ENCODE measurements around the gene MRPL49. TPM values are rescaled to one million over a fixed set of nuclear protein-coding genes. Genes with fewer than 3 reads are reported as not detected.

The MRPL49 gene
- total RNA-seq, 1 experiment from 2014 or later: 76.9 TPM

DNA sequence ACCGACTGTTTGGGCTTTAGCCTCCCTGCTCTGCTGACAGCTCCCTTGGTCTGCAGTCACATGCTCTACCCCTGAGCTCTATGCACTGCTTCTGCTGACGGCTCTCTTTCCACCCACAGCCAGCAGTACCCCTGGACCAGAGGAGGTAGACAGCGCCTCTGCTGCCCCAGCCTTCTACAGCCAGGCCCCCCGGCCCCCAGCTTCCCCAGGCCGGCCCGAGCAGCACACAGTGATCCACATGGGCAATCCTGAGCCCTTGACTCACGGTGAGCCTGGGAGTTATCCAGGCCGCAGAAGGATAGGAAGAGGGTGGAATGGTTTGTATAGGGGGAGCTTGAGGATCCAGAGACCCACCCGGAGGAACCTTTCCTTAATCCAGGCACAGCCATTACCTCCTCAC lies 35.3 kb upstream of the MRPL49 start:
- peaks cover 16% of the 10 kb centered on the region for H3K4me1 Mint-ChIP-seq (ENCODE audit: insufficient read depth, unreplicated experiment)
- TF ChIP-seq, protein P1, sequence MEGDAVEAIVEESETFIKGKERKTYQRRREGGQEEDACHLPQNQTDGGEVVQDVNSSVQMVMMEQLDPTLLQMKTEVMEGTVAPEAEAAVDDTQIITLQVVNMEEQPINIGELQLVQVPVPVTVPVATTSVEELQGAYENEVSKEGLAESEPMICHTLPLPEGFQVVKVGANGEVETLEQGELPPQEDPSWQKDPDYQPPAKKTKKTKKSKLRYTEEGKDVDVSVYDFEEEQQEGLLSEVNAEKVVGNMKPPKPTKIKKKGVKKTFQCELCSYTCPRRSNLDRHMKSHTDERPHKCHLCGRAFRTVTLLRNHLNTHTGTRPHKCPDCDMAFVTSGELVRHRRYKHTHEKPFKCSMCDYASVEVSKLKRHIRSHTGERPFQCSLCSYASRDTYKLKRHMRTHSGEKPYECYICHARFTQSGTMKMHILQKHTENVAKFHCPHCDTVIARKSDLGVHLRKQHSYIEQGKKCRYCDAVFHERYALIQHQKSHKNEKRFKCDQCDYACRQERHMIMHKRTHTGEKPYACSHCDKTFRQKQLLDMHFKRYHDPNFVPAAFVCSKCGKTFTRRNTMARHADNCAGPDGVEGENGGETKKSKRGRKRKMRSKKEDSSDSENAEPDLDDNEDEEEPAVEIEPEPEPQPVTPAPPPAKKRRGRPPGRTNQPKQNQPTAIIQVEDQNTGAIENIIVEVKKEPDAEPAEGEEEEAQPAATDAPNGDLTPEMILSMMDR (IDR thresholded peaks at IDR 0.05; ENCODE audit: unreplicated experiment): no peak
- H3K36me3 Mint-ChIP-seq (ENCODE audit: insufficient read depth, unreplicated experiment): peaks cover 36% of the 10 kb centered on the region
- no peak for DNase-seq (ENCODE audit: unreplicated experiment)
- ChIA-PET CTCF (interaction anchor here (0.6 to 2.1 kb wide), 2 partner anchors 8 to 24 kb away, joined by 3 to 8 read pairs; no protein-coding TSS in a partner anchor), POLR2A (interaction anchor here (2.4 kb wide), 1 partner anchor 9 kb away, joined by 28 read pairs; the partner anchor contains the start of gene VPS51)
- H3K9me3 Mint-ChIP-seq (ENCODE audit: unreplicated experiment): no peaks in the 10 kb centered on the region
- no peak overlapping the region for H3K27ac Mint-ChIP-seq (ENCODE audit: low read depth, unreplicated experiment)
- H3K27me3 Mint-ChIP-seq (ENCODE audit: insufficient read depth, unreplicated experiment): no peaks in the 10 kb centered on the region
- peak overlapping the region; percentile 21 for H3K4me3 Mint-ChIP-seq (ENCODE audit: unreplicated experiment)
- BruUV-seq (replicated peaks): no TSS peak
- intact Hi-C loops (cut with micrococcal nuclease): no loop called here

DNA sequence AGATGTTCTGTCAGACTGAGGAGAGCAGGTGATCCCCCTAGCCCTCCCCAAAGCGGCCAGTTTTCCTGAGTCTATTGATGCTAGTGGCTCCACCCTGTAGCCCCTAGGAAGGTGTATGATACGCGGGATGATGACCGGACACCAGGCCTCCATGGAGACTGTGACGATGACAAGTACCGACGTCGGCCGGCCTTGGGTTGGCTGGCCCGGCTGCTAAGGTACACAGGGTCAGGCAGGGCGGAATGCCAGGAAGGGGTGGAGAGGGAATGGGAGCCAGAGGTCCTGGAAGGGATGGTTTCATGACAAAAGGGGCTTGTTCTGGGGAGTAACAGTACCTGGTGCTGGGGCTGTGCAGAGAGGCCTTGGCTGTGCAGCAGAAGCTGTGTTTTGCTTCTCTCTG lies 34.9 kb upstream of the MRPL49 start:
- DNase-seq (ENCODE audit: unreplicated experiment): no peak
- ChIA-PET POLR2A (no interaction called here), CTCF (no interaction called here)
- Mint-ChIP-seq H3K4me1 (ENCODE audit: insufficient read depth, unreplicated experiment) (peaks cover 16% of the 10 kb centered on the region), H3K27me3 (ENCODE audit: insufficient read depth, unreplicated experiment) (no peaks in the 10 kb centered on the region), H3K9me3 (ENCODE audit: unreplicated experiment) (no peaks in the 10 kb centered on the region), H3K36me3 (ENCODE audit: insufficient read depth, unreplicated experiment) (peaks cover 36% of the 10 kb centered on the region), H3K27ac (ENCODE audit: low read depth, unreplicated experiment) (no peak overlapping the region), H3K4me3 (ENCODE audit: unreplicated experiment) (no peak overlapping the region)
- no TSS peak for BruUV-seq (replicated peaks)
- intact Hi-C loops (cut with micrococcal nuclease): no loop called here
- TF ChIP-seq, protein P1 (IDR thresholded peaks at IDR 0.05; ENCODE audit: unreplicated experiment): no peak

DNA sequence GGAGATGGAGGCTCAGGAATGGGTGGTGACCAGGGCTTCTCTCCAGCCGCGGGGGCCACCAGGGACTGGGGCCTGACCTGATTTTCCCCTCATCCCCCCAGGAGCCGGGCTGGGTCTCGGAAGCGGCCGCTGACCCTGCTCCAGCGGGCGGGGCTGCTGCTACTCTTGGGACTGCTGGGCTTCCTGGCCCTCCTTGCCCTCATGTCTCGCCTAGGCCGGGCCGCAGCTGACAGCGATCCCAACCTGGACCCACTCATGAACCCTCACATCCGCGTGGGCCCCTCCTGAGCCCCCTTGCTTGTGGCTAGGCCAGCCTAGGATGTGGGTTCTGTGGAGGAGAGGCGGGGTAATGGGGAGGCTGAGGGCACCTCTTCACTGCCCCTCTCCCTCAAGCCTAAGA lies 34.3 kb upstream of the MRPL49 start:
- H3K9me3 Mint-ChIP-seq (ENCODE audit: unreplicated experiment): no peaks in the 10 kb centered on the region
- ChIA-PET CTCF (no interaction called here), POLR2A (interaction anchor here (1.0 kb wide), 1 partner anchor 29 kb away, joined by 4 read pairs; the partner anchor contains the start of gene ZNHIT2)
- no peak for DNase-seq (ENCODE audit: unreplicated experiment)
- intact Hi-C loops (cut with micrococcal nuclease): no loop called here
- no peaks in the 10 kb centered on the region for H3K27me3 Mint-ChIP-seq (ENCODE audit: insufficient read depth, unreplicated experiment)
- no TSS peak for BruUV-seq (replicated peaks)
- no peak overlapping the region for H3K27ac Mint-ChIP-seq (ENCODE audit: low read depth, unreplicated experiment)
- H3K36me3 Mint-ChIP-seq (ENCODE audit: insufficient read depth, unreplicated experiment): peaks cover 36% of the 10 kb centered on the region
- H3K4me3 Mint-ChIP-seq (ENCODE audit: unreplicated experiment): no peak overlapping the region
- H3K4me1 Mint-ChIP-seq (ENCODE audit: insufficient read depth, unreplicated experiment): peaks cover 12% of the 10 kb centered on the region
- TF ChIP-seq, protein P1 (IDR thresholded peaks at IDR 0.05; ENCODE audit: unreplicated experiment): no peak

DNA sequence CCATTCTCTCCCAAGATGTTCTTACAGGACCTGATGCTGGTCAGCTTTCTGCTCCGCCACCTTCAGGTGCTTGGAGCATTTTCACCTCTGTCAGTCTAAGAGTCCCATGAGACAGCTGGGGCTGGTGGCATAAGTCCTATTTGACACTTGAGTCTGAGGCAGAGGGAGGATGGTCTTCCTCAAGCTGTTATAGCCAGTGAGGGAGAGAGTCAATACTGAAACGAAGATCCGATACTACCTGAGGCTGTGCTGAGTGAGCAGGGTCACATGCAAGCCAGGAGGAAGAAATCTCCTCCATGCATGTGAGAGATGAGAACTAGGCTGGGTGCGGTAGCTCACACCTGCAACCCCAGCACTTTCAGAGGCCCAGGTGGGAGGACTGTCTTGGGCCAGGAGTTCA lies 32.5 kb upstream of the MRPL49 start:
- no peak for DNase-seq (ENCODE audit: unreplicated experiment)
- Mint-ChIP-seq H3K27ac (ENCODE audit: low read depth, unreplicated experiment) (no peak overlapping the region), H3K36me3 (ENCODE audit: insufficient read depth, unreplicated experiment) (peaks cover 33% of the 10 kb centered on the region), H3K4me1 (ENCODE audit: insufficient read depth, unreplicated experiment) (peaks cover 6% of the 10 kb centered on the region), H3K4me3 (ENCODE audit: unreplicated experiment) (peak overlapping the region; percentile 19), H3K27me3 (ENCODE audit: insufficient read depth, unreplicated experiment) (no peaks in the 10 kb centered on the region), H3K9me3 (ENCODE audit: unreplicated experiment) (no peaks in the 10 kb centered on the region)
- ChIA-PET POLR2A (interaction anchor here (1.3 kb wide), 1 partner anchor 45 kb away, joined by 3 read pairs; no protein-coding TSS in a partner anchor), CTCF (interaction anchor here (0.5 to 0.9 kb wide), 2 partner anchors 75 to 202 kb away, joined by 4 to 5 read pairs; partner anchors contain the start of gene ARL2)
- no TSS peak for BruUV-seq (replicated peaks)
- intact Hi-C loops (cut with micrococcal nuclease): no loop called here
- TF ChIP-seq, protein P1 (IDR thresholded peaks at IDR 0.05; ENCODE audit: unreplicated experiment): no peak

Measured in MCF 10A (cell line).